HG03520 (cell line): Measurements from ENCODE around the gene UBIAD1.

Experiments used
- ATAC-seq: cut with Tn5 transposase; IDR thresholded peaks from one replicate; pipeline ENCODE4 v1.9.1; 2021; ENCODE audit warnings: mild to moderate bottlenecking, moderate library complexity; ENCODE audit not compliant: unreplicated experiment

The UBIAD1 gene

DNA sequence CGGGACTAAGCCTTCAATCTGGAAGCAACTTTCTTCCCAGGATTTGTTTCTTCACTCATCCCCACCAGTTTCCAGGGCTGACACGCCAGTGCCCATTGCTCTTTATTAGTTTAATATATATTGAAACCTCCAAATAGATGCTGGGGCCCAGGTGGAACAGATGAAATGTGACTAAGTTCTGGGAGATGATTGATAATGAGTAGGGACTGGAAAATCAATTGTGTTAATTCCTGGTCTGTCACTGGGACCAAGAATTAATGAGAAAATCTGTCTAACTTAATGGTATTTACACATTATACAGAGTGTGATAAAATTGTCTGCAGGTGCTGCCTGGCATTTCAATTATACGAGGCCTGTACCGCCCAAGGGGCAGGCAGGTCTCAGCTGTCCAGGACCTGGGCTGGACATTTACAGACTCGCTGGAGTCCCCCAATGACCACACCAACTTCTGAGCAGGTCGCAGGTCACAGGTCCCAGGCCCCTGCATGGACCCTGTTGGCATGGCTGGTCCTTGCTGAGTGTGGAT, 35.8 kb downstream of the UBIAD1 start:
- no peak for ATAC-seq

DNA sequence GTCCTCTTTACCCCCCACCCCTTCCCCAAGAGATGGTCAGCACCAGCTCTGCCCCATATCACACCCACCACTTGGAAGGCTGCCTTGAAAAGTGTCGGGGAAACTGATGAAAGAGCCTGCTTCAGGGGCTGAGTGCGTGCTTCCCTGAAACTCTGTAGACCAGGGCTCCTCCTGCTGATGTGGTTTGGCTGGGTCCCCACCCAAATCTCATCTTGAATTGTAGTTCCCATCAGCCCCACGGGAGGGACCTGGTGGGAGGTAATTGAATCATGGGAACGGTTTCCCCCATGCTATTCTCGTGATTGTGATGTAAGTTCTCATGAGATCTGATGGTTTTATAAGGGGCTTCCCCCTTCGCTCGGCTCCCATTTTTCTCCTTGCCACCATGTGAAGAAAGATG, 36.4 kb downstream of the UBIAD1 start:
- no peak for ATAC-seq

DNA sequence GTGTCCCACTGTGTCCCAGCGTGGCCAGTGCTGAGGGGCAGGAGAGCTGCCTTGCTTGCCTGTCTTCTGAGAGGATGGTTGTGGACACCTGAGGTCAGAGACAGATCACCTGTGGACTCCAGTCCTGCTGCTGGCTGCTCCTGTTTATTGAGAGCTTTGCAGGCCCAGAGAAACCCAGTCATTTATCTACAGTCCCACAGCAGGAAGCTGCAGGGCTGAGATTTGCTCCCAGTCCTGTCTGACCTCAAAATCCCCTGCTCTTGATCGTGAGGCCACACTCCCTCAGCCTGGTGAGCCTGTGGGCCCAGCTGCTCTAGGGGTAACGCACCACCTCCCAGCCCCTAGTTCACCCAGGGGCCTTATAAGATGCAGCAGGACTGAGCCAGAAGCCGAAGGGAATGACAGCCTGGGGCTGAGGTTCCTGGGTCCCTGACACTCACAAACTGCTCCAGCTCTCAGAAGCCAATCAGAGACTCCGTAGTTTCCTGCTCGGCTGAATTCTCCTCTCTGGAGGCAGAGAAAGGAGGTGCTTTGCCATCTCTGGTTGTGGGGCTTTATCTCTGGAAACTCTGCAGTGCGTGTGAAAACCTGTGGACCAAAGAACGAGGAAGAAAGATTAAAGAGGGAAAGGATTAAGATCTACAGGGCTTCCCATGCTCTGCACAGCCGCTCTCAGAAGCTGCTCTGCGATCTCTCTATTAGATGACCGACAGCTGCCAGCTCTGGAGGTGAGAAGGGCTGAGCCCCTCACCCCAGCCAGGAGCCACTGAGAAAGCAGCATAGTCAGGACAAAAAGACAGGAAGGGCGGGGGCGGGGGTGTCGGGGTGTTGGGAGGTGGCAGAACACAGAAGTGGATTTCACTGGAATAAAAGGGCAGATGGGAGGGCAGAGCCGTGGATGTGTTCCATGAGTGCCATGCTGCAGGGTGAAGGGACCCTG, 39.1 kb downstream of the UBIAD1 start:
- ATAC-seq, result no peak

DNA sequence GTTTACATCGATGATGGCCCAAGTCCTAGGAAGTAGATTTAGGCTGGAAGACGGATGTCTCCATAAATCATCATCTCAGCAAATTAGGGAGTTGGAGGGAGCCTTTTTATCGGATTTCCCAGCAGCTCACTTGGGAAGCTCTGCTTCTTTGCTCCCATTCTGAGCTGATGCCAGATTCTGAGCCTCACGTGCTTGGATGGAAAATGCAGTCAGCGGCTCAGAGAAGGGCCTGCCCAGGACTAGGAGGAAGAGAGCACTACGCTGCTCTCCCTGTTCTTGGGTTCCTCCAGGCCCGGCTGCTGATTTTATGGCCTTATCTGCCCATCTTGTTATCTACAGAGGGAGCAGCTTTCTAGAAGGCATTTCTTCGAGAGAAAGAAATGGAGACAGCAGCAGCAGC, 42.0 kb downstream of the UBIAD1 start:
- ATAC-seq, result no peak

DNA sequence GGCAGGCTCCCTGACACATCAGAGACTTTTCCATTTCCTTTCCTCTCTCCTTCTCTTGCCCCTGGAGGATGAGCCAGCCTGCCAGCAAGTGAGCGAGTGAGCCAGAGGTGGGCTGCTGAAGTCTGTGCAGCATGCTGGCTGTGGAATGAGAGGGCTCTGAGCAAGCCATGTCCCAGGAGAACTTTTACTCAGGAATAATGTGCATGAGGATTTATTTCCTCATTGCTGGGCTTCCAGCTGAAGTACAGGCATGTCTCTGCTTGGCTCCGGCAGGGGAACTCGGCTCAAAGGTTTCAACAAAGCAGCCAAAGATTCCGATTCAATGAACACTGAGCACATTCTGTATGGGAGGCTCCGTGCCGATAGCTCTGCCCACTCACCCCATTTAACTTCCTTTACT, 43.7 kb downstream of the UBIAD1 start:
- no peak for ATAC-seq

DNA sequence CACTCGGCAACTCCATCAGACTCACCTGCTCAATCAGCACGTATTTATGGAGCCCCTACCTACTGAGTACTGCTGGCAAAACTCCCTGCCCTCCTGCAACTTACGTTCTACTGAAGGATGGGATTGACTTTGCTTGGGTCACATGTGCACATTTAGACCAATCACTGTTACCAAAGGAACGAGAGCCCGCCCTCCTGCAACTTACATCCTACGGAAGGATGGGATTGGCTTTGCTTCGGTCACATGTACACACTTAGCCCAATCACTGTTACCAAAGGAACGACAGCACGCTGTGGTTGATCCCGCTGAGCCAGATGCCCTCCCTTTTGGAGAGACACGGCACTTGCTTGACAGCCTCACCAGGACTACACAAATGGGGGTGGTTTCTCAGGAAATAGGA, 46.0 kb downstream of the UBIAD1 start:
- no peak for ATAC-seq

DNA sequence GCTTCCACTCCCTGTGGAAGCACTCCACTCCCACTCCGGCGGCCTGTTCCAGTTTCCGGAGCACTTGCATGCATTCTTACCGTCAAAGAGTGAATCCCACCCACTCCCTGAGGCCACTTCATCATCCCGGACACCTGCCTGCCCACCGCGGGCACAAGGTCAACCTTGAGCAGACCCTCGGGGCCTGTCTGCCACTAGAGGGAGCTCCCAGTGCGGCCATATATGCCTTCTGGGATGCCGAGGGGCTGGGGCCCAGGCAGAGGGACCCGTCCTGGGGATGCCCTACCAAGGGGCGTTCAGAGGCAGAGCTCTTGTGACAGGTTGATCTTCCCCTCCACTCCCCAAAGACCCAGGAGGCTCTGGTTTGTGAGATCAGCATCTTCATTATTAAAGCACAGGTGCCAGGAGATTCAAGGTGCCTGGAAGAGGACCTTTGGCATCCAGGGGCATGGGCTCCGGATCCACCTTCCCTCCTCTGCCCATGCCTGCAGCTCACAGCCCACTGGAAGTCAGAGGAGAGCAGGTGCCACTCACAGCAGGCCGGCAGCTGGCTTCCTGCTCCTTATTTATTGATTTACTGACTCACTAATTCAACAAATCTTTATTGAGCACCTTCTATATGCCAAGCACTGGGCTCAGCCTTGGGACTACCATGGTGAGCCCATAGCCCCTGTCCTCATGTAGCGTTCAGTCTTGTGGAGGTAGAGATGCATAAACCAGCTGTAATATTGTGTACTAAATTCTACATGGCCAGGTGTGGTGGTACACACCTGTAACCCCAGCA, 47.3 kb downstream of the UBIAD1 start:
- ATAC-seq, result no peak

DNA sequence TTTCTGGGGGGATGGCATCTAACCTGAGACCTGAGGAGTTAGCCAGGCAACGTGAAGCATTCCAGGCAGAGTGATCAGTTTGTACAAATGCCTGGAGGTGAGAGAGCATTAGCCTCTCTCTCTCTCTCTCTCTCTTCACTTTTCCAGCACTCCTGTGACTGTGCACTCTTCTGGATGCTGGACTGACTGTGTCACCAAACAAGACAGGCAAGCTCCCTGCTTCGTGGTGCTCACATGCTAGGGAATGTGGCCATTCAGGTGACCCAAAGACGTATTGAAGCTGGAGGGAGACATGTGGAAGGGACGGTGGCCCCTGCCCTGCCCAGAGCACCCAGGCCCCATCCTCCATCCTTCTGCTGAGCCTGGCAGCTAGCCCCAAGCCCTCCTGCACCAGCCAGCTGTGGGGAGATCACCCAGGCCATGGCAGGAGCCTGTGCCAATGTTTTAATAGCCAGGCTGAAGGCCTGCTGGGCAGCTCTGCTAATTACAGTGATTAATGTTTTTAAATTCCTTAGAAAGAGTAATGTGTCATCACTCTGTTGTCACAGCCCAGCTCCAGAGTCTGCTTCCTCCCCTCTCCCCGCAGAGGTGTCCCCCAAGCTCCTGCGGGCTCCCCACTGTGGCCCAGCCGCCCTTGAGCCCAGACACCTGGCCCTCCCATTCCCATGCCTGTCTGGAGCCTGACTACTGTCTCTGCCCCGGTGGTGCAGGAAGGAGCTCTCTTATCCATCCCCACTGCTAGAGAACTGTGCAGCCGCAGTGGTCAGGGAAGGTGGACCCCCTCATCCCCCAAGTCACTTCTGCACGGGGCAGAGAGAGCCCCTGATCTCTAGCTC, 48.9 kb downstream of the UBIAD1 start:
- no peak for ATAC-seq

DNA sequence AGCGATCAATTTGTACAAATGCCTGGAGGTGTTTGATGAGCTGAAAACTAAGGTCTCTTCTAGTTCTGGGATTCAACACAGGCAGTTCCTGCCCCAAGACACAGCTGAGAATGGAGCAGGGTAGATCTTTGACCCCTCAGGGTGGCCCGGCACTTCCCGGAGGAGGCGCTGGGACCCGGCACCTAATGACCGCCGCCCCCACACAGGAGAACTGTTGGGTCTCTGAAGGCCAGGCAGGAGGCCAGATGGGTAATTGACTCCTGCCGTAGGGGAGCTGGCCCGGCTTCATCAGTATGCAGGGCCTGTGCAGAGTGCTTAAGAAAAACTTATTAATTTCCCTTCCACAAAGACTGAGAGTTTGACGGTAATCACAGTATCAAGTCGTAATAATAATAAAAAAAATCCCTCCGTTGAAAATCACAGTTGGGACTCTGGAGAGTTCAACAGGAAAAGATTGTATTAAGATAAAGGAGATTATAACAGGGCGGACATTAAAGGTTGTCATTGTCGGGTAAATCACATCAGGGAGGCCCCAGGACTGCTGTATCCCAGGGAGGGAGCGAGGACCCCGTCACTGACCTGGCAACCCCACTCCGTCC, 51.7 kb downstream of the UBIAD1 start:
- no peak for ATAC-seq

DNA sequence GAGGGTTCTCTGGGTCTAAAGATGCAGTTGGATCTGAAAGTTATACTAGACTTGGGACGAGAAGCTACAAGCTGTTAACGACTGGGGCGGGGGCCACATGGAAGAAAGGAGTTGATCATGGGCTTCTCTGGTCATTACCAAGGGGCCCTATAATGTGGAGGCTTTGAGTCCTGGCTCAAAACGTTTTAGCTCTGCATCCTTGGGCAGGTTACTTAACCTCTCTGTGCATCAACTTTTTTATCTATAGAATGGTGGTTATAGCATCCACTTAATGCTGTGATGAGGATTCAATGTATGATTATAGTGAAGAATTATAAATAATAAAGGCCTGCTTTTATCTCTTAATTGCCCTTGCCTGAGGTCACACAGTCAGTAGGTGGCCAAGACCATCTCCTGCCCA, 53.1 kb downstream of the UBIAD1 start:
- ATAC-seq, result no peak

DNA sequence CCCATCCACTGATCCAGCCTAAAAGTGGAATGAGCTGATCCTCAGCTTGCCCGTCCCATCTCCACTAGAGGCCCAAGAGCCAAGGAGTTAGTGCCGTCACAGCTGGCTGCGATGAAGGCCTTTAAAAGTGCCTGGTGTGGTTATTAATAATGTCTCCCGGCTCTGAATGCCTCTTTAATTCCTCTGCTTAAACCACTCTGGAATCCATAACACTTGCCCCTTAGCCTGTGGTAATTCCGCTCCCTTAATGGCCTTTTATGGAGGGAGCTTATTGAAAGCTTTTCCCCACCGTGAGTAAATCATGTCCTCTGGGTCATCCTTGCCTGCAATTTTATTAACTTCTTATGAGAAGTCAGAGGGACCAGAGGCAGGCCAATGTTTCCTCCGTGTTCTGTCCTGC, 55.4 kb downstream of the UBIAD1 start:
- no peak for ATAC-seq

DNA sequence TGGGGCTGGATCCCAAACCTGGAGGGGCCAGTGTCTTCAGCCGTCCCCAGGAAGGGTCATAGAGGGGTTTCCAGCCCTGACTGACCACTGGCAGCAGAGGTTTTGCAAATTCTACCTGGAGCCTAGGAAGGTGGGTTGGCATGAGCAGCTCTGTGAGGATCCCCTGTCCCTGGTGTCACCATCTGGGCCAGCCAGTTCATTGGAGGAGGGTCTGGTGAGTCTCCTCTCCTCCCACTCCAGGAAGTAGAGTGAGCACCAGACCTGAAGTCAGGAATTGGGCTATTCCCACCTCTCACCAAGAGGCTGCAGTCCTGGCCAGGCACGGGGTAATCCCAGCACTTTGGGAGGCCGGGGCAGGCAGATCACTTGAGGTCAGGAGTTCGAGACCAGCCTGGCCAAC, 57.4 kb downstream of the UBIAD1 start:
- ATAC-seq, result no peak

DNA sequence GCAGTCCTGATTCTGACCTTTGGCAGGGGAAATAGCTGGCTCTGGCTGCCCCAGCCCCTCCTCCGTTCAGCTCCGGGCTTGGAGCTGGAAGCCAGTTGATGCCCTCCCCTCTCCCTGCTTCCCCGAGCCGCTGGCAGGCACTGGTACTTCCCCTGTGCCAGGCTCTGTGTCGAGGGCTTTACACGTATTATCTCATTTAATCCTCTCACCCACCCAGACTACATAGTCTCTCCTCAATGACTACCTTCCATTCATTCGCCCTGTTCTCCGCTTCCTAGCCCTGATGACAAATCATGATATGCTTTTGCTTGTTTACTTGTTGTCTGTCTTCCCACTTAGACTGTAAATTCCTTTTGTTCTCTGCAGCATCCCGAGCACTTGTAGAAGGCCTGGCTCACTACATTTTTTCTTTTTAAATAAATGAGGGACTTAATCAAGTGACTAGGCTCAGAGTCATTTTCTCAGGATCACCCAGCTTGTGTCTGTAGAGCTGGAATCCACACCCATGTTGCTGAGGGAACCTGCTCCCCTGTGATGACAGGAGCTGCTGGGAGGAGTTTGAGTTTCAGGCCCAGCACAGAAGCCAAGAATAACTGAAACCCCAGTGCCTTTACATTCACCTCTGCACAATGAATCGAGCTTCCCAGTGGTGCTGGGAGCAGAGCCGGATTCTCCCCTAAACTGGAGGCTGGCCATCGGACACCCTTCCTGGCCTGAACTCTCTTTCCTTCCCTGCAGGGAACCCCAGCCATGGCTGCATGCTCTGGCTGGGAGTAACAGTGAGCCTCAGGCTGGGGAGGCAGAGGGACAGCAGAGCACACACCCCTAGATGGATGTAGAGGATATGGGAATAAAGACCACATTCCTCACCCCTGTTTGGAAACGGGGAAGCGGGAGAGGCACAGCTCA, 58.3 kb downstream of the UBIAD1 start:
- ATAC-seq, result no peak

DNA sequence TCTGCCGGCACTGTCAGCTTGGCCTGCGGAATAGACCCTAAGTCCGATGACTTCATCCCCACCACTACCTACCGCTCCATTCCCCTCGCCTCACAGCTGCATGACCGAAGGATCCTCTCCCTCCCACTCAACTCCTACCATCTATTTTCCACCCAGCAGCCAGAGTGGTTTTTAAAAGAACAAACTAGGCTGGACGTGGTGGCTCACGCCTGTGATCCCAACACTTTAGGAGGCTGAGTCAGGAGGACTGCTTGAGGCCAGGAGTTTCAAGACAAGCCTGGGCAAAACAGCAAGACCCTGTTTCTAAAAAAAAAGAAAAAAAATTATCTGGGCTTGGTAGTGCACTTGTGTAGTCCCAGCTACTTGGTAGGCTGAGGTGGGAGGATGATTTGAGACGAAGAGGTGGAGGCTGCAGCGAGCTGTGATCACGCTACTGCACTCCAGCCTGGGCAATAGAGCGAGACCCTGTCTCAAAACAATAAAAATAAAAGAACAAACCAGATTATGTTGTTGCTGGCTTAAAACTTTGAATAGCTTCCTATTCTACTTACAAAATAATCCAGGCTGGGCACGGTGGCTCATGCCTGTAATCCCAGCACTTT, 59.0 kb downstream of the UBIAD1 start:
- no peak for ATAC-seq

DNA sequence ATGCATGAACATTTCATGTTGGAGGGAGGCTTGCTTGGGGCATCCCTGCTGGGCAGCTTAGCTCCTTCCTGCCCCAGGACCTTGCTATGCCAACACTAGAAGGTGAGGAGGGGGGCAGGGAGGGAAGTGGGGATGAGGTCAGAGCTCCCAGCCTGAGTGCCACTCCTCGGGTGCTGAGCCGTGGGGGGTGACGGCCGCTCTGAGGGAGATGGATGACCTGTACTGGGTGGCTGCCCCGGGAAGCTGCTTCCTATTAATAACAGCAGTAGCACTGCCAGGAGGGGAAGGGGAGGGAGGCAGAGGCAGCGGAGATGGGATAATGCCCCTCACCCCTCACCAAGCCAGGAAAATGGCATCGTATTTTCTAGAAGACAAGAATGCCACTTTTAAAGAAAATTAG, 60.6 kb downstream of the UBIAD1 start:
- no peak for ATAC-seq

DNA sequence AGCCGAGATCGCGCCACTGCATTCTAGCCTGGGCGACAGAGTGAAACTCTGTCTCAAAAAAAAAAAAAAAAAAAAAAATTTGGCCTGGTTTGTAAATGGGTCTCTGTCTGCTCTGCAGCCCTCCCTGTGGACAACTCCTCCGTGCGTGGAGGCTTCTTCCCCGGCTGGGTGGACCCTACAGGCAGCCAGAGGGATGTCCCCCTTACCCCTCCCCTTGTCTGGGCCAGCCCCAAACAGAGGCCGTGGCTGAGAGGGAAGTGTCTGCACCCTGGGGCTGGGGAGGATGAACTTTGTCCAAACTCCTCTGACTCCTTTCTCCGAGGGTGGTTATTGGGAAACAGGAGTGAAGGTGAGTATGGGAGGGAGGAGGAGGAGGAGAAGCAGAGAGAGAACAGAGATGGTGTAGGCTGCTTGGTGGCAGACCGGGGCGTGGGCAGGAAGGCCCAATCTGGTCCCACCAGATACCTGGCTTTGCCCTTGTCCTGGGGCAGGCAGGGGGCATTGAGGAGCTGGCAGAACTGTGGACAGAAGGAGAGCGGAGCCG, 61.3 kb downstream of the UBIAD1 start:
- no peak for ATAC-seq

DNA sequence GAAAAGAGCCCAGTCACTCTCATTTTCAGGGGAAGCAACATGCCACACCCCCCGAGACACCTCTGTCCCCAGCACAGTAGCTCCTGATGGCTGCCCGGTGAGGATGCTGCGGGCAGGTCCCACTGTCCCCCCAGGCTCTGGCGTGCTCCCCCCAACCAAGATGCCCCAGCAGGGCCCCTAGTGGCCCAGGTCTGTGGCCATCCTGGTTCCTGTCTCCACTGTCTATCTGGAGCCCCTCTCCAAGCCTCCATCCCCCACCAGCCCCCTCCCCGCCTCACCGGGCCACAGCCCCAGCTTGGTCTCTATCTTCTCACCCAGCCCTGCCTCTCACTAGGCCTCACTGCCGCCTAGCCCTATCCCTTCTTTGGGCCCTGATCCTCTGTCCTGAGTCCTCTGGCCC, 61.8 kb downstream of the UBIAD1 start:
- no peak for ATAC-seq

DNA sequence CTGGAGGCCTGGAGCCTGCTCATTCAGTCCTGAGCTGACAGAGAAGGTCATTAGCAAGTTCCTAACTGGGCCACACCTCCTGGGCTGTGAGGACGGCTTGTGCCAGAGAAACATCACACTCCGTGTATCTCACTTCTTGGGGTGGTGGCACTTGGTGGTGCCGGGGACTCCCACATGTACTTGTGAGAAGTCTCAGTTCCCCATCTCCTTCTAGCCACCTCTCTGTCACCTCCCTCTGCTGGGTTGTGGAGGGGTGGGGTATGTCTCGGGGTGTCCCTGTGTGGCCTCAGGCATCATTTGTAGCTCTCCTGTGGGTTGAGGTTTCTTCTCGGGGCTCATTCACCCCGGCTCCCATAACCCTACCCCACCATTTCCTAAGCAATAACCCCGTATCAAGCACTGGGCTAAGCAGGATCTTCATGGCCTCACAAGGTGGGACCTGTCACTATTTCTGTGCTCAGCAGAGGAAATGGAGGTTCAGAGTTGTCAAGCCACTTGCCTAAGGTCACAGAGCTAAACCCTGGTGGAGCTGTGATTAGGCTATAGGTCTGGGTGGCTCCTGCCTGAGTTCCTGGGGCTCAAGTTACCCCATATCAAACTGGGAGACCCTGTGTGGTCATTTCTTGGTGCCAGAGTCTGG, 62.5 kb downstream of the UBIAD1 start:
- ATAC-seq, result peak; percentile 82
